B cell (primary cell): Measurements from ENCODE around the gene RBM28. TPM values are rescaled to one million over a fixed set of nuclear protein-coding genes. Genes with fewer than 3 reads are reported as not detected.

ENCODE experiments used
- ATAC-seq: fragments of 200-7000 bp; cut with Tn5 transposase; one replicate; pipeline ENCODE4 v1.10.0; 2021; ENCODE audit warnings: low read depth, mild to moderate bottlenecking, moderate number of reproducible peaks, moderate library complexity
- CTCF ChIA-PET: fragments of 350-600 bp; sonication (Branson Sonifier 250); formaldehyde crosslinking; loops from one replicate; lab custom pipeline; 2021; ENCODE audit warnings: antibody characterized with exemption, inconsistent platforms; lab: Charles Lee
- POLR2A ChIA-PET: fragments of 350-600 bp; sonication (Branson Sonifier 250); formaldehyde crosslinking; loops from one replicate; lab custom pipeline; 2021; ENCODE audit warnings: antibody characterized with exemption; lab: Charles Lee
- DNase-seq: peaks from one replicate; pipeline ENCODE4 v3.0.0; 2013
- H2AFZ ChIP-seq: 2 replicates; pipeline ENCODE4 v1.6.1; 2012; ENCODE audit warnings: mild to moderate bottlenecking, low read depth, low read length; ENCODE audit not compliant: insufficient read depth, poor library complexity, severe bottlenecking
- H3K27ac ChIP-seq, 2 donors: 1 replicate in 1 of 2; 2 replicates in 1 of 2; pipeline ENCODE4 v1.5.1; 2012 to 2013; ENCODE audit warnings: low read length in 2 of 2, mild to moderate bottlenecking in 2 of 2, moderate library complexity in 1 of 2
- H3K27me3 ChIP-seq, 4 experiments: fragments of 200-600 bp in 1 of 4; sonication (generic) in 1 of 4; replicated peaks in 1 of 4; 1 replicate in 2 of 4; 2 replicates in 2 of 4; pipeline versions ENCODE4 v1.6.1 to v1.7.0; 2013 to 2016; ENCODE audit warnings: low read length in 3 of 4, mild to moderate bottlenecking in 2 of 4, mixed read lengths in 1 of 4, moderate library complexity in 1 of 4; ENCODE audit not compliant: insufficient read depth in 4 of 4, control insufficient read depth in 3 of 4; ENCODE audit errors: control extremely low read depth in 1 of 4
- H3K36me3 ChIP-seq, 2 experiments: replicated peaks in 1 of 2; 1 replicate in 1 of 2; 2 replicates in 1 of 2; pipeline versions ENCODE4 v1.6.1 to v1.7.1; 2013; ENCODE audit warnings: low read length in 1 of 2; ENCODE audit not compliant: insufficient read depth in 2 of 2, control insufficient read depth in 1 of 2; ENCODE audit errors: control extremely low read depth in 1 of 2, extremely low read depth in 1 of 2
- H3K4me1 ChIP-seq, 2 donors: fragments of 200-600 bp in 1 of 2; sonication (generic) in 1 of 2; 1 replicate in 1 of 2; 2 replicates in 1 of 2; pipeline versions ENCODE4 v1.5.1 to v1.6.1; 2013 to 2017; ENCODE audit warnings: low read length in 2 of 2; ENCODE audit not compliant: control insufficient read depth in 2 of 2, insufficient read depth in 2 of 2
- H3K4me2 ChIP-seq: replicated peaks from 2 replicates; pipeline ENCODE3; 2012; ENCODE audit warnings: mild to moderate bottlenecking, low read depth, low read length; ENCODE audit not compliant: poor library complexity, severe bottlenecking
- H3K4me3 ChIP-seq, 5 experiments: fragments of 200-600 bp in 1 of 5; sonication (generic) in 1 of 5; 1 replicate in 3 of 5; 2 replicates in 2 of 5; pipeline versions ENCODE4 v1.5.1 to v1.7.0; 2011 to 2016; ENCODE audit warnings: low read length in 4 of 5, mild to moderate bottlenecking in 4 of 5, low read depth in 2 of 5, control low read depth in 1 of 5, moderate library complexity in 1 of 5; ENCODE audit not compliant: insufficient read depth in 1 of 5; ENCODE audit errors: control extremely low read depth in 1 of 5, extremely low read depth in 1 of 5
- H3K79me2 ChIP-seq: fragments of 200-600 bp; sonication (generic); one replicate; pipeline ENCODE4 v1.6.0; 2016; ENCODE audit warnings: low read length; ENCODE audit not compliant: control insufficient read depth, insufficient read depth
- H3K9ac ChIP-seq: fragments of 200-600 bp; sonication (generic); 2 replicates; pipeline ENCODE4 v1.6.1; 2017; ENCODE audit warnings: mild to moderate bottlenecking, low read length, moderate library complexity
- H3K9me3 ChIP-seq, 3 donors: one replicate each; pipeline versions ENCODE4 v1.6.1 to v1.7.1; 2013; ENCODE audit warnings: low read length in 2 of 3; ENCODE audit not compliant: control insufficient read depth in 2 of 3, insufficient read depth in 1 of 3; ENCODE audit errors: control extremely low read depth in 1 of 3
- H4K20me1 ChIP-seq: 2 replicates; pipeline ENCODE4 v1.6.0; 2012; ENCODE audit warnings: mild to moderate bottlenecking, low read length; ENCODE audit not compliant: insufficient read depth, control insufficient read depth, poor library complexity, severe bottlenecking
- H3K27ac Mint-ChIP-seq: one replicate; pipeline ENCODE4 v1.8.0; 2021; ENCODE audit warnings: mixed read lengths
- H3K27me3 Mint-ChIP-seq: one replicate; pipeline ENCODE4 v1.8.0; 2021; ENCODE audit warnings: mixed read lengths
- H3K4me1 Mint-ChIP-seq: one replicate; pipeline ENCODE4 v1.8.0; 2021; ENCODE audit warnings: mixed read lengths
- H3K4me3 Mint-ChIP-seq: one replicate; pipeline ENCODE4 v1.8.0; 2021; ENCODE audit warnings: mixed read lengths
- H3K9me3 Mint-ChIP-seq: one replicate; pipeline ENCODE4 v1.8.0; 2022; ENCODE audit warnings: mixed read lengths; ENCODE audit not compliant: insufficient read depth
- CTCF ChIP-seq: fragments of 200-600 bp; IDR thresholded peaks from one replicate; pipeline ENCODE4 v1.8.0; 2022; ENCODE audit warnings: antibody characterized with exemption, mild to moderate bottlenecking
- EZH2 ChIP-seq: IDR thresholded peaks from 2 replicates; pipeline ENCODE4 v1.6.1; 2012; ENCODE audit warnings: borderline replicate concordance, low read depth, mild to moderate bottlenecking, moderate library complexity, low read length; ENCODE audit not compliant: insufficient read depth, poor library complexity, severe bottlenecking
- WGBS: methylation state at CpG from one replicate; pipeline ENCODE4 v1.1.5; 2013; ENCODE audit warnings: missing lambda C conversion rate; ENCODE audit not compliant: insufficient coverage; 5-methylcytosine and 5-hydroxymethylcytosine counted together
- intact Hi-C: fragments of 100-400 bp; cut with micrococcal nuclease; formaldehyde crosslinking; loops from one replicate; pipeline ENCODE4 v1.10.0; 2022
- polyA plus RNA-seq: library from polyadenylated mRNA; depleted of rRNA; stranded (reverse); fragments of >200 nt; gene quantifications from 2 replicates; pipeline ENCODE4 v1.2.3, GENCODE V29; 2012
- total RNA-seq, 2 donors: library from RNA; stranded (reverse); fragments of 120-200 nt in 1 of 2; gene quantifications; 1 replicate in 1 of 2; 2 replicates in 1 of 2; pipeline versions ENCODE4 v1.2.3 to v1.2.4, GENCODE V29; 2013 to 2022

Gene RBM28
- total and polyA plus RNA-seq, 2 donors (not counting 1 experiment from before 2014, with no cell fraction given) = 10.7 to 46.2 TPM

GRCh38 chr7:128380483-128381106, 36.9 kb upstream of the RBM28 start:
- CTCF ChIA-PET = interaction anchor here (0.8 to 2.4 kb wide), 4 partner anchors 8 to 37 kb away, joined by 3 to 6 read pairs (median 4); partner anchors contain the start of gene RBM28
- intact Hi-C loops = no loop called here
- H3K4me1 ChIP-seq = no peaks in the 10 kb centered on the region
- POLR2A ChIA-PET = interaction anchor here (0.7 kb wide), 1 partner anchor 506 kb away, joined by 4 read pairs; no protein-coding TSS in a partner anchor
- H3K27ac ChIP-seq = no peak overlapping the region
- no peak overlapping the region for H3K4me2 ChIP-seq
- no peaks in the 10 kb centered on the region for H4K20me1 ChIP-seq
- H3K79me2 ChIP-seq = no peaks in the 10 kb centered on the region
- no peak for DNase-seq
- no peaks in the 10 kb centered on the region for H3K9me3 Mint-ChIP-seq
- H3K27ac Mint-ChIP-seq = no peak overlapping the region
- TF ChIP-seq CTCF = no peak
- no peak for TF ChIP-seq EZH2
- H3K9me3 ChIP-seq = no peaks in the 10 kb centered on the region
- 67% methylated on average over 1 of the region's 3 CpGs for WGBS
- peaks cover 9% of the 10 kb centered on the region for H3K27me3 Mint-ChIP-seq
- no peaks in the 10 kb centered on the region for H3K36me3 ChIP-seq
- H3K4me3 ChIP-seq = no peak overlapping the region
- H3K27me3 ChIP-seq = no peaks in the 10 kb centered on the region
- H3K4me1 Mint-ChIP-seq = no peaks in the 10 kb centered on the region
- ATAC-seq = no peak
- no peak overlapping the region for H3K9ac ChIP-seq
- no peak overlapping the region for H2AFZ ChIP-seq
- H3K4me3 Mint-ChIP-seq = no peak overlapping the region

- no peak overlapping the region for H3K4me2 ChIP-seq
- ChIA-PET POLR2A (interaction anchor here (0.7 kb wide), 1 partner anchor 506 kb away, joined by 4 read pairs; no protein-coding TSS in a partner anchor), CTCF (interaction anchor here (2.2 to 2.4 kb wide), 2 partner anchors 8 to 32 kb away, joined by 5 to 6 read pairs; no protein-coding TSS in a partner anchor)
- intact Hi-C loops = no loop called here
- WGBS = 95% methylated on average over 4 of the region's 6 CpGs
- DNase-seq (no peak), ATAC-seq (no peak)
- no peaks in the 10 kb centered on the region for H3K36me3 ChIP-seq
- TF ChIP-seq EZH2 (no peak), CTCF (no peak)
- no peaks in the 10 kb centered on the region for H3K4me1 ChIP-seq
- no peaks in the 10 kb centered on the region for H3K9me3 ChIP-seq
- H3K9me3 Mint-ChIP-seq = no peaks in the 10 kb centered on the region
- no peak overlapping the region for H3K27ac Mint-ChIP-seq
- no peaks in the 10 kb centered on the region for H3K4me1 Mint-ChIP-seq
- no peak overlapping the region for H3K27ac ChIP-seq
- H3K9ac ChIP-seq = no peak overlapping the region
- H2AFZ ChIP-seq = no peak overlapping the region
- no peaks in the 10 kb centered on the region for H3K27me3 ChIP-seq
- no peak overlapping the region for H3K4me3 ChIP-seq
- H4K20me1 ChIP-seq = no peaks in the 10 kb centered on the region
- peaks cover 9% of the 10 kb centered on the region for H3K27me3 Mint-ChIP-seq
- no peak overlapping the region for H3K4me3 Mint-ChIP-seq
- H3K79me2 ChIP-seq = no peaks in the 10 kb centered on the region
These were observed 36.3 kb upstream of the RBM28 start for GRCh38 chr7:128379900-128380479.
